ENCODE measurements around the gene TRH.
"Not testable (repeated sequence)": the region's sequence is repeated elsewhere in the genome, so short reads cannot be mapped to it uniquely, and the experiment has no call there.

The TRH gene

DNA sequence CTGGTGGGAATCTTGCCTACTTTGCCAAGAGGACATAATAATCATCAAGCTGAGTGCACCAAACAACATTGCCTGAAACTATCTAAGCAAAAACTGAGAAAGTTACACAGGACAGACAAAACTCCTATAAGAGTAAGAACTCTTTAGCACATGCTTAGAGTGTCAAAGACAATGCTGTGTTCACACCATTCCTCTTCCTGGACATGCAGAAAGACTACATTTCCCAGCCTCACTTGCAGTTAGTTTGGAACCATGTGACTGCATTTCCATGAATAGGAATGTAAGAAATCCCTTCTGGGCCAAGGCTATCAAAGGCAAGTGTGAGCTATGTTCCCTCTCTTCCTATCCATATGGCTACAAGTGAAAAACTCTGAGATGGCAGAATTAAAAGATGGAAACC lies 37.6 kb downstream of the TRH start:
- not testable (repeated sequence) for DNase-seq (ENCODE audit: low spot score)

DNA sequence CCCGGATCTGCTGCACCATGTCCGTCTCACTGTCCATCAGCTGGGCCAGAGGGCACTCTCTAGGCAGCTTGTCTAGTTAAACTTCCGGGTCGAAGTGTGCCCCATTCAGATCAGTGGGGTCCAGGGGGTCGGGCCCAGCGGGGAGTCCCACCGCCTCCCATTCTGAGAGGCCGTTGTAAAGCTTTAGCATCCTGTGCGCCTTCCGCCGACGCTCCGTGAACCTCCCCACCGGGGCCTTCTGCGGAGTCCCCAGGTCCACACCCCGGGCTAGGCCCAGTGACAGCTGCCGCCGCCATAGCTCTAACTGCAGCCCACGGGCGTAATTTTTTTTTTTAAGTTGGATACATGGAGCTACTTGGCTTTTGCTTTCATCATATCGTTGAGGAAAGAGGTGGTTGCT lies 38.7 kb downstream of the TRH start:
- not testable (repeated sequence) for DNase-seq (ENCODE audit: low spot score)

DNA sequence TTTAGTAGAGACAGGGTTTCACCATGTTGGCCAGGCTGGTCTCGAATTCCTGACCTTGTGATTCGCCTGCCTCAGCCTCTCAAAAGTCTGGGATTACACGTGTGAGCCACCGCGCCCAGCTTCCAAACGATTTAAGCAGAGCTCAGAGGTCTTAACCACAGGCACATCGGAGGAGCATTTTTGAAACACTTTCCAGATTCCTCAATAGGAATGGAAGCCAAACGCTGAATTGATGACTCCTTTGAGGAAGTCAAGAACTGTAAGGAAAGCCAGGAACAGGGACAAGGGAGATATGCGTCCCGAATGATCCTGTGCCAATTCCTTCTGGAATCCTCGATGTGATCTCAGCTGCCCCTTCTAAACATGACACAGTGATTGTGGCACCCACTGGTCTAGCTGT lies 40.0 kb downstream of the TRH start:
- DNase-seq (ENCODE audit: low spot score) = no peak

DNA sequence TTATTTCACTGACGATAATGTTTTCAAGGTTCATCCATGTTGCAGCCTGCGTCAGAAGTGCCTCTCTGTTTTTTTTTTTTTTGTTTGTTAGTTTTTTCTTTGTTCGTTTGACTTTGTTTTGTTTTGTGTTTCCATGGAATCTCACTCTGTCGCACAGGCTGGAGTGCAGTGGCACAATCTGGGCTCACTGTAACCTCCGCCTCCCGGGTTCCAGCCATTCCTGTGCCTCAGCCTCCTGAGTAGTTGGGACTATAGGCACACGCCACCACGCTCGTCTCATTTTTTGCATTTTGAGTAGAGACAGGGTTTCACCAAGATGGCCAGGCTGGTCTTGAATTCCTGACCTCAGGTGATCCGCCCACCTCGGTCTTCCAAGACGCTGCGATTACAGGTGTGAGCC lies 43.1 kb downstream of the TRH start:
- not testable (repeated sequence) for DNase-seq (ENCODE audit: low spot score)

DNA sequence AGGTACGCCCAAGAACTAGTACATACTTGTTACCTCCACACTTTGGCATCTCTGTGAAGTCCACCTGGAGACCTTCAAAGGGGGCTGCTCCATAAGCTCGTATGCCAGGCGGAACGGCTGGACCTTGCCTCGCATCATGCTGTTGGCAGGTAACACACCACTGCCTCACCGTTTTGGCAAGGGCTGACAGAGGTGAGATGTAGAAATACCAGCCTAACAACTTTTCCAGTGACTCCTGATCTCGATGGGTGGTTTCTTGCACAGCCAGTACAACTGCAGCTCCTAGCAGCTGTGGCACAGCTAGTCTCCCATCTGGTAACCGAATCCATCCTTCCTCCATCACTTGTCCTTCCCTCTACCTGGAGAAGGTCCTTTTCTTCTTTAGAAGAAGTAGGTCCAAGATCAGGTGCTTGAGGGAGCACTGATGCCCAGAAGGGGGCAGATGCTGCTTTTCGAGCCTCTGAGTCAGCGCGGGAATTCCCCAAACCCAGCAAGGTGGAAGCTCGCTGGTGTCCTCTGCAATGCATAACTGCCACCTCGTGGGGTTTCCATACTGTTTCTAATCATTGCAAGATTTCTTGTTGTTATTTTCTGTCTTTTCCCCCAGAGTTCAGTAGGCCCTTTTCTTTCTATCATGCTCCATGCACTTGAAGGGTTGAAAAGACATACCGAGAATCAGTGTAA lies 51.8 kb downstream of the TRH start:
- DNase-seq (ENCODE audit: low spot score) = not testable (repeated sequence)

DNA sequence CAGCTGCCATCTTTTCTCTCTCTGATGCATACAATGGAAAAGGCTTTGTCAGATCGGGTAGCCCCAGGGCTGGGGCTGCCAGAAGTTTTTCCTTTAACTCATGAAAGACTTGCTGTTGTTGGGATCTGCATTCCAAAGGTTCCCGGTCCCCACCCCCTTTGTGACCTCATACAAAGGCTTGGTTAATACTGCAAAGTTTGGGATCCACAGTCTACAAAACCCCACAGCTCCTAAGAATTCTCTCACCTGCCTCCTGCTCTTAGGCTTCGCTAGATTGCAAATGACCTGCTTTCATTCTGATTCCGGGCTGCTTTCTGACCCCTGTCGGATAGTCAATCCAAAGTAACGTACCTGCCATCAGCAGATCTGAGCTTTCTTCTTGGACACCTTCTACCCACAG lies 52.9 kb downstream of the TRH start:
- not testable (repeated sequence) for DNase-seq (ENCODE audit: low spot score)
